H1 (cell line): ENCODE results near the gene TLR1. TPM values are rescaled to one million over a fixed set of nuclear protein-coding genes. Genes with fewer than 3 reads are reported as not detected.
A peak's percentile ranks its signal among the peaks of the same experiment; 100 is the strongest.

ENCODE experiments used
- CTCF ChIA-PET: fragments of 300-600 bp; sonication (Branson Sonifier 250); formaldehyde crosslinking; loops from one replicate; lab custom pipeline; 2021; ENCODE audit not compliant: partially characterized antibody; lab: Charles Lee
- POLR2A ChIA-PET: fragments of 300-600 bp; sonication (Branson Sonifier 250); formaldehyde crosslinking; loops from one replicate; lab custom pipeline; 2021; ENCODE audit warnings: inconsistent platforms; ENCODE audit not compliant: partially characterized antibody; lab: Charles Lee
- DNase-seq, 2 experiments: peaks; one replicate each; pipeline versions ENCODE4 v3.0.0 to v3.0.0-alpha.2; 2010 to 2022; ENCODE audit warnings: low spot score in 2 of 2, low read depth in 1 of 2, mixed read lengths in 1 of 2
- FAIRE-seq: peaks from 2 replicates; lab custom pipeline; 2011; peaks lifted over from hg19 to GRCh38; lab: Jason Lieb, UNC
- H2AFZ ChIP-seq: 2 replicates; pipeline ENCODE4 v1.8.1; 2012; ENCODE audit warnings: low read length, inconsistent platforms
- H2AK5ac ChIP-seq: 2 replicates; pipeline ENCODE4 v1.6.1; 2013; ENCODE audit warnings: low read depth, low read length
- H2BK120ac ChIP-seq: replicated peaks from 2 replicates; pipeline ENCODE3; 2013; ENCODE audit warnings: low read depth, low read length, inconsistent platforms
- H2BK12ac ChIP-seq: 2 replicates; pipeline ENCODE4 v1.6.1; 2013; ENCODE audit warnings: low read depth, low read length
- H2BK15ac ChIP-seq: 2 replicates; pipeline ENCODE4 v1.6.1; 2013; ENCODE audit warnings: low read length
- H2BK20ac ChIP-seq: 2 replicates; pipeline ENCODE4 v1.6.1; 2013; ENCODE audit warnings: low read length
- H2BK5ac ChIP-seq: 2 replicates; pipeline ENCODE4 v1.6.1; 2013; ENCODE audit warnings: low read depth, low read length
- H3K14ac ChIP-seq: 2 replicates; pipeline ENCODE4 v1.6.1; 2013; ENCODE audit warnings: inconsistent platforms; ENCODE audit not compliant: insufficient read length
- H3K18ac ChIP-seq: 2 replicates; pipeline ENCODE4 v1.6.1; 2013; ENCODE audit warnings: low read length; ENCODE audit errors: extremely low read depth
- H3K23ac ChIP-seq: 2 replicates; pipeline ENCODE4 v1.6.1; 2013; ENCODE audit warnings: inconsistent platforms; ENCODE audit not compliant: insufficient read length
- H3K23me2 ChIP-seq: 2 replicates; pipeline ENCODE4 v1.6.1; 2013; ENCODE audit warnings: low read depth, low read length
- H3K27ac ChIP-seq: 2 replicates; pipeline ENCODE4 v1.6.1; 2011; ENCODE audit warnings: low read depth, low read length, inconsistent platforms
- H3K27me3 ChIP-seq, 4 experiments: replicated peaks in 1 of 4; 1 replicate in 1 of 4; 2 replicates in 3 of 4; pipeline versions ENCODE4 v1.6.1 to v1.8.1; 2011 to 2013; ENCODE audit warnings: low read length in 3 of 4, mild to moderate bottlenecking in 3 of 4, inconsistent platforms in 2 of 4, mixed read lengths in 2 of 4, moderate library complexity in 1 of 4; ENCODE audit not compliant: control insufficient read depth in 3 of 4, insufficient read depth in 3 of 4; ENCODE audit errors: extremely low read depth in 1 of 4
- H3K36me3 ChIP-seq, 4 experiments: 2 replicates each; pipeline versions ENCODE4 v1.6.1 to v1.8.1; 2011 to 2013; ENCODE audit warnings: mild to moderate bottlenecking in 4 of 4, low read length in 3 of 4, moderate library complexity in 2 of 4, control low read depth in 1 of 4, inconsistent platforms in 1 of 4; ENCODE audit not compliant: insufficient read depth in 4 of 4, control insufficient read depth in 2 of 4
- H3K4ac ChIP-seq: replicated peaks from 2 replicates; pipeline ENCODE3; 2013; ENCODE audit warnings: low read length, low read depth, mixed read lengths, inconsistent platforms; ENCODE audit not compliant: insufficient read length
- H3K4me1 ChIP-seq, 4 experiments: replicated peaks in 1 of 4; 1 replicate in 1 of 4; 2 replicates in 3 of 4; pipeline versions ENCODE4 v1.6.1 to v1.8.1; 2011 to 2013; ENCODE audit warnings: low read length in 3 of 4, inconsistent platforms in 2 of 4, mixed read lengths in 1 of 4; ENCODE audit not compliant: insufficient read depth in 4 of 4, control insufficient read depth in 3 of 4
- H3K4me2 ChIP-seq, 2 experiments: 2 replicates each; pipeline versions ENCODE4 v1.6.1 to v1.8.1; 2011 to 2013; ENCODE audit warnings: low read depth in 2 of 2, low read length in 2 of 2, control low read depth in 1 of 2, inconsistent platforms in 1 of 2, mild to moderate bottlenecking in 1 of 2; ENCODE audit not compliant: insufficient read depth in 1 of 2
- H3K4me3 ChIP-seq, 4 experiments: fragments of 200-600, 300-600 bp in 1 of 4; sonication (generic), shearing (Covaris generic), sonication (Bioruptor Twin) in 1 of 4; 2 replicates each; pipeline versions ENCODE4 v1.5.1 to v1.8.1; 2011 to 2016; ENCODE audit warnings: low read length in 4 of 4, low read depth in 3 of 4, control low read depth in 2 of 4, inconsistent platforms in 2 of 4, mild to moderate bottlenecking in 2 of 4, mixed read lengths in 1 of 4, moderate library complexity in 1 of 4; ENCODE audit not compliant: insufficient read depth in 2 of 4; ENCODE audit errors: extremely low read depth in 1 of 4
- H3K56ac ChIP-seq: replicated peaks from 2 replicates; pipeline ENCODE3; 2013; ENCODE audit warnings: low read depth, mild to moderate bottlenecking, mixed read lengths, low read length, inconsistent platforms; ENCODE audit not compliant: insufficient read length
- H3K79me1 ChIP-seq: 2 replicates; pipeline ENCODE4 v1.6.1; 2013; ENCODE audit warnings: low read depth, low read length, control low read depth
- H3K79me2 ChIP-seq, 2 experiments: 2 replicates each; pipeline versions ENCODE4 v1.6.1 to v1.8.1; 2012 to 2013; ENCODE audit warnings: low read length in 2 of 2, mild to moderate bottlenecking in 2 of 2, inconsistent platforms in 1 of 2; ENCODE audit not compliant: insufficient read depth in 2 of 2, control insufficient read depth in 1 of 2
- H3K9ac ChIP-seq, 4 experiments: replicated peaks in 1 of 4; 1 replicate in 1 of 4; 2 replicates in 3 of 4; pipeline versions ENCODE4 v1.6.1 to v1.8.1; 2011 to 2013; ENCODE audit warnings: low read depth in 3 of 4, low read length in 3 of 4, control low read depth in 2 of 4, mild to moderate bottlenecking in 2 of 4, moderate library complexity in 2 of 4, inconsistent platforms in 1 of 4; ENCODE audit errors: extremely low read depth in 1 of 4
- H3K9me3 ChIP-seq, 2 experiments: 2 replicates each; pipeline versions ENCODE4 v1.6.1 to v1.8.1; 2012 to 2013; ENCODE audit warnings: mild to moderate bottlenecking in 2 of 2, moderate library complexity in 2 of 2, control low read depth in 1 of 2, inconsistent platforms in 1 of 2, low read depth in 1 of 2, low read length in 1 of 2, mixed read lengths in 1 of 2; ENCODE audit not compliant: insufficient read depth in 2 of 2
- H4K20me1 ChIP-seq, 2 experiments: replicated peaks in 1 of 2; 2 replicates each; pipeline versions ENCODE3 to v1.8.1; 2011 to 2013; ENCODE audit warnings: inconsistent platforms in 2 of 2, low read length in 2 of 2, mild to moderate bottlenecking in 1 of 2; ENCODE audit not compliant: insufficient read depth in 2 of 2, control insufficient read depth in 1 of 2
- H4K5ac ChIP-seq: 2 replicates; pipeline ENCODE4 v1.6.1; 2013; ENCODE audit warnings: low read length, low read depth, mixed read lengths, inconsistent platforms; ENCODE audit not compliant: insufficient read length
- H4K8ac ChIP-seq: 2 replicates; pipeline ENCODE4 v1.8.0; 2013; ENCODE audit warnings: mild to moderate bottlenecking, moderate library complexity, low read length, inconsistent platforms; ENCODE audit not compliant: insufficient read depth; ENCODE audit errors: extremely low read depth
- H4K91ac ChIP-seq: replicated peaks from 2 replicates; pipeline ENCODE3; 2013; ENCODE audit warnings: low read length, mixed read lengths, inconsistent platforms; ENCODE audit not compliant: insufficient read length
- EP300 ChIP-seq, 2 experiments: IDR thresholded peaks; 1 replicate in 1 of 2; 2 replicates in 1 of 2; pipeline ENCODE4 v1.6.1; 2011 to 2012; ENCODE audit warnings: low read depth in 2 of 2, low read length in 2 of 2, mild to moderate bottlenecking in 2 of 2, borderline replicate concordance in 1 of 2, inconsistent platforms in 1 of 2, moderate library complexity in 1 of 2
- HDAC6 ChIP-seq: IDR thresholded peaks from one replicate; pipeline ENCODE4 v1.7.1; 2012; ENCODE audit warnings: low read depth, mild to moderate bottlenecking, inconsistent platforms, low read length, moderate library complexity
- RBBP5 ChIP-seq: IDR thresholded peaks from 2 replicates; pipeline ENCODE4 v1.7.1; 2012; ENCODE audit warnings: low read depth, mild to moderate bottlenecking, inconsistent platforms, low read length, moderate library complexity, borderline replicate concordance
- RXRA ChIP-seq: IDR thresholded peaks from 2 replicates; pipeline ENCODE4 v1.6.1; 2011; ENCODE audit warnings: low read depth, mild to moderate bottlenecking, low read length, moderate library complexity; ENCODE audit not compliant: insufficient read depth
- SIRT6 ChIP-seq: IDR thresholded peaks from one replicate; pipeline ENCODE4 v1.7.1; 2012; ENCODE audit warnings: low read length, inconsistent platforms
- WGBS, 2 experiments: shearing (Covaris generic) in 1 of 2; methylation state at CpG; one replicate each; pipeline versions ENCODE4 v1.1.6 to v1.1.7; 2013 to 2015; ENCODE audit warnings: low lambda C conversion rate in 2 of 2, mixed read lengths in 2 of 2, inconsistent platforms in 1 of 2, low coverage in 1 of 2, missing lambda C conversion rate in 1 of 2; ENCODE audit not compliant: insufficient replicate concordance in 2 of 2, insufficient coverage in 1 of 2, insufficient read length in 1 of 2; ENCODE audit errors: extremely low coverage in 1 of 2, missing lambda C conversion rate in 1 of 2; 5-methylcytosine and 5-hydroxymethylcytosine counted together
- polyA plus RNA-seq, 7 experiments: library from polyadenylated mRNA; depleted of rRNA in 3 of 7; stranded (reverse) in 5 of 7; unstranded in 2 of 7; fragments of >200 nt in 5 of 7; fragments of 200-250 nt in 2 of 7; gene quantifications; 1 replicate in 5 of 7; 2 replicates in 1 of 7; 4 replicates in 1 of 7; pipeline versions ENCODE4 v1.2.1 to v1.2.3, GENCODE V29; 2011 to 2013; ENCODE audit warnings: missing spikeins in 2 of 7, mixed read lengths in 2 of 7
- total RNA-seq: library from RNA; stranded (reverse); fragmentation: NEBNext Ultra II Directional; extraction: Animal tissue kit (Norgen Biotek cat#: 25700); gene quantifications from 2 replicates; pipeline ENCODE4 v1.2.1, GENCODE V29; 2021
- TF ChIP-seq, protein P1 (sequence below), 3 experiments: IDR thresholded peaks; 1 replicate in 2 of 3; 2 replicates in 1 of 3; pipeline versions ENCODE4 v1.5.1 to v1.6.1; 2011; ENCODE audit warnings: low read length in 3 of 3, mild to moderate bottlenecking in 3 of 3, inconsistent platforms in 2 of 3, low read depth in 1 of 3, moderate library complexity in 1 of 3; ENCODE audit not compliant: insufficient read depth in 1 of 3; ENCODE audit errors: control extremely low read depth in 1 of 3

Gene TLR1
- total and polyA plus RNA-seq, 2 of the 8 experiments (the other 6 are each of a cell fraction or from before 2014, with no cell fraction given) = not detected

DNA sequence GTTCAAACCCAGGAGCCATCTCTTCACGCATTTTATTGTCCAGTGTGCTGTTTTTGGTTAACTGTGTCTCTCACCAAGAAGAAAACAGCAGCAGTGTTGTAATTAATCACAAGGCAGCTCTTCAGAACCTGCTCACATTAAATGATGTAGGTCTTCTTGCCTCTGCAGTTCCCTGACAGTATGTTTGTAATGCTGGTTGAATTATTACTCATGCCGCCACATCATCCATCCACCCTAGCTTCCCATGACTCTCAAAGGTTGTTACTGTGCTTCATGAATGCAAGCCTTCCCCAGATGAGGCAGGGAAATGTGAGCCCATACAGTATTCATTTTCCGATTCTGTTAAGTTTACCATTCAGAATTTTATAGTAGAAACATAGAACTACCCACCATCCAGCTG lies 39.2 kb downstream of the TLR1 start:
- FAIRE-seq (no peak), DNase-seq (no peak)
- H2BK12ac ChIP-seq = no peak overlapping the region
- no peak overlapping the region for H3K56ac ChIP-seq
- no peak overlapping the region for H2BK15ac ChIP-seq
- H4K8ac ChIP-seq = no peak overlapping the region
- no peak overlapping the region for H3K4ac ChIP-seq
- H2BK120ac ChIP-seq = no peak overlapping the region
- H4K20me1 ChIP-seq = no peaks in the 10 kb centered on the region
- H3K4me1 ChIP-seq = no peaks in the 10 kb centered on the region
- no peaks in the 10 kb centered on the region for H3K79me2 ChIP-seq
- H3K23me2 ChIP-seq = no peaks in the 10 kb centered on the region
- H3K18ac ChIP-seq = no peak overlapping the region
- no peak overlapping the region for H4K91ac ChIP-seq
- TF ChIP-seq EP300 (IDR thresholded peaks at IDR 0.05; ENCODE audit: borderline replicate concordance in 1 of 2, low read depth in 2 of 2, low read length in 2 of 2) (no peak), RXRA (no peak), HDAC6 (no peak), SIRT6 (no peak), RBBP5 (no peak)
- TF ChIP-seq, protein P1, sequence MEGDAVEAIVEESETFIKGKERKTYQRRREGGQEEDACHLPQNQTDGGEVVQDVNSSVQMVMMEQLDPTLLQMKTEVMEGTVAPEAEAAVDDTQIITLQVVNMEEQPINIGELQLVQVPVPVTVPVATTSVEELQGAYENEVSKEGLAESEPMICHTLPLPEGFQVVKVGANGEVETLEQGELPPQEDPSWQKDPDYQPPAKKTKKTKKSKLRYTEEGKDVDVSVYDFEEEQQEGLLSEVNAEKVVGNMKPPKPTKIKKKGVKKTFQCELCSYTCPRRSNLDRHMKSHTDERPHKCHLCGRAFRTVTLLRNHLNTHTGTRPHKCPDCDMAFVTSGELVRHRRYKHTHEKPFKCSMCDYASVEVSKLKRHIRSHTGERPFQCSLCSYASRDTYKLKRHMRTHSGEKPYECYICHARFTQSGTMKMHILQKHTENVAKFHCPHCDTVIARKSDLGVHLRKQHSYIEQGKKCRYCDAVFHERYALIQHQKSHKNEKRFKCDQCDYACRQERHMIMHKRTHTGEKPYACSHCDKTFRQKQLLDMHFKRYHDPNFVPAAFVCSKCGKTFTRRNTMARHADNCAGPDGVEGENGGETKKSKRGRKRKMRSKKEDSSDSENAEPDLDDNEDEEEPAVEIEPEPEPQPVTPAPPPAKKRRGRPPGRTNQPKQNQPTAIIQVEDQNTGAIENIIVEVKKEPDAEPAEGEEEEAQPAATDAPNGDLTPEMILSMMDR (IDR thresholded peaks at IDR 0.05; ENCODE audit: control extremely low read depth in 1 of 3, insufficient read depth in 1 of 3, low read depth in 1 of 3, low read length in 3 of 3) = no peak
- 92% methylated on average over 3 of the region's 3 CpGs; no CpG with 5 or more reads in 1 of the 2 experiments for WGBS, 2 experiments
- no peak overlapping the region for H3K4me3 ChIP-seq
- no peaks in the 10 kb centered on the region for H3K9me3 ChIP-seq
- H3K9ac ChIP-seq = no peak overlapping the region
- H2BK20ac ChIP-seq = no peak overlapping the region
- H2AFZ ChIP-seq = peak overlapping the region; percentile 17; the same call in 1 of the 2 replicates
- H3K79me1 ChIP-seq = no peaks in the 10 kb centered on the region
- H3K27me3 ChIP-seq = no peaks in the 10 kb centered on the region
- no peak overlapping the region for H3K27ac ChIP-seq
- no peak overlapping the region for H2AK5ac ChIP-seq
- POLR2A ChIA-PET = no interaction called here
- H3K4me2 ChIP-seq = no peak overlapping the region
- H3K14ac ChIP-seq = no peak overlapping the region
- H4K5ac ChIP-seq = no peak overlapping the region
- no peaks in the 10 kb centered on the region for H3K36me3 ChIP-seq
- no peak overlapping the region for H2BK5ac ChIP-seq
- CTCF ChIA-PET = interaction anchor here (0.9 to 8.0 kb wide), 3 partner anchors 17 to 95 kb away, joined by 7 to 77 read pairs (median 15); partner anchors contain the start of gene TLR10
- no peak overlapping the region for H3K23ac ChIP-seq
